HEK293T (cell line): Measurements from ENCODE around the gene PER3.

ENCODE experiments used
- BHLHE40 ChIP-seq: fragments of 450-650 bp; IDR thresholded peaks from 2 replicates; pipeline ENCODE4 v1.6.1; 2016; ENCODE audit warnings: mild to moderate bottlenecking, moderate library complexity, borderline replicate concordance
- FOXK2 ChIP-seq: fragments of 450-650 bp; IDR thresholded peaks from 2 replicates; pipeline ENCODE4 v1.6.1; 2016; ENCODE audit warnings: mild to moderate bottlenecking
- FOXM1 ChIP-seq: fragments of 450-650 bp; IDR thresholded peaks from 2 replicates; pipeline ENCODE4 v1.6.1; 2017; ENCODE audit warnings: mild to moderate bottlenecking, borderline replicate concordance
- SP1 ChIP-seq: fragments of 450-650 bp; IDR thresholded peaks from 2 replicates; pipeline ENCODE4 v1.6.1; 2017
- SUZ12 ChIP-seq: fragments of 450-650 bp; IDR thresholded peaks from 2 replicates; pipeline ENCODE4 v1.6.1; 2016; ENCODE audit warnings: mild to moderate bottlenecking
- TARDBP ChIP-seq: fragments of 450-650 bp; IDR thresholded peaks from 2 replicates; pipeline ENCODE4 v1.6.1; 2016

GRCh38 chr1:7857985-7858384 is 73.9 kb downstream of the PER3 start:
- TF ChIP-seq BHLHE40 (no peak), SP1 (no peak), FOXM1 (no peak), FOXK2 (no peak), TARDBP (no peak), SUZ12 (no peak)
